Endothelial cell (in vitro differentiated cells): Measurements from ENCODE around the gene TRPM2. TPM values are rescaled to one million over a fixed set of nuclear protein-coding genes. Genes with fewer than 3 reads are reported as not detected.

ENCODE experiments used
- DNase-seq: peaks from one replicate; pipeline ENCODE4 v3.0.0; 2021; ENCODE audit warnings: low spot score
- H3K27ac Mint-ChIP-seq: one replicate; pipeline ENCODE4 v1.8.0; 2021; ENCODE audit warnings: mixed read lengths, inconsistent platforms; ENCODE audit not compliant: unreplicated experiment
- H3K27me3 Mint-ChIP-seq: one replicate; pipeline ENCODE4 v1.8.0; 2021; ENCODE audit warnings: mild to moderate bottlenecking, moderate library complexity, mixed read lengths, inconsistent platforms; ENCODE audit not compliant: unreplicated experiment
- H3K36me3 Mint-ChIP-seq: one replicate; pipeline ENCODE4 v1.8.0; 2021; ENCODE audit warnings: mild to moderate bottlenecking, low read depth, mixed read lengths, inconsistent platforms; ENCODE audit not compliant: unreplicated experiment
- H3K4me1 Mint-ChIP-seq: one replicate; pipeline ENCODE4 v1.8.0; 2021; ENCODE audit warnings: mild to moderate bottlenecking, mixed read lengths, inconsistent platforms; ENCODE audit not compliant: unreplicated experiment
- H3K4me3 Mint-ChIP-seq: one replicate; pipeline ENCODE4 v1.8.0; 2021; ENCODE audit warnings: mild to moderate bottlenecking, mixed read lengths, inconsistent platforms; ENCODE audit not compliant: unreplicated experiment
- H3K9me3 Mint-ChIP-seq: one replicate; pipeline ENCODE4 v1.8.0; 2021; ENCODE audit warnings: mixed read lengths, inconsistent platforms; ENCODE audit not compliant: unreplicated experiment
- CTCF ChIP-seq: fragments of 200-600 bp; sonication (generic); IDR thresholded peaks from one replicate; pipeline ENCODE4 v1.5.0; 2021; ENCODE audit warnings: antibody characterized with exemption; ENCODE audit not compliant: unreplicated experiment
- total RNA-seq: library from RNA; stranded (reverse); fragmentation: NEBNext Ultra II Directional; extraction: Animal tissue kit (Norgen Biotek cat#: 25700); gene quantifications from one replicate; pipeline ENCODE4 v1.2.1, GENCODE V29; 2021; ENCODE audit not compliant: unreplicated experiment

Gene TRPM2
- total RNA-seq, 1 donor from 2014 or later = 0.15 TPM

GRCh38 chr21:44454747-44455523, 101.5 kb downstream of the TRPM2 start, which contains the start of gene LRRC3:
LRRC3 (plus strand) TSS chr21:44455510; CDS start chr21:44456645, 1,135 bp downstream.
- peak; percentile 92 for DNase-seq
- Mint-ChIP-seq H3K36me3 (peaks cover 4% of the 10 kb centered on the region), H3K4me1 (peaks cover 2% of the 10 kb centered on the region), H3K9me3 (no peaks in the 10 kb centered on the region), H3K27me3 (peaks cover 3% of the 10 kb centered on the region), H3K27ac (no peak within 1 kb of the TSS), H3K4me3 (peak within 1 kb of the TSS; percentile 79)
- no peak for TF ChIP-seq CTCF

GRCh38 chr21:44455524-44456213, 102.2 kb downstream of the TRPM2 start:
- peaks cover 3% of the 10 kb centered on the region for H3K27me3 Mint-ChIP-seq
- peaks cover 4% of the 10 kb centered on the region for H3K4me1 Mint-ChIP-seq
- peaks cover 4% of the 10 kb centered on the region for H3K36me3 Mint-ChIP-seq
- H3K9me3 Mint-ChIP-seq = no peaks in the 10 kb centered on the region
- no peak for TF ChIP-seq CTCF
- H3K27ac Mint-ChIP-seq = no peak overlapping the region
- DNase-seq = peak; percentile 45
- H3K4me3 Mint-ChIP-seq = no peak overlapping the region

- Mint-ChIP-seq H3K4me1 (peaks cover 5% of the 10 kb centered on the region), H3K36me3 (peaks cover 4% of the 10 kb centered on the region), H3K9me3 (no peaks in the 10 kb centered on the region), H3K4me3 (no peak overlapping the region), H3K27me3 (peaks cover 3% of the 10 kb centered on the region), H3K27ac (no peak overlapping the region)
- DNase-seq = no peak
- TF ChIP-seq CTCF = no peak
Measured at GRCh38 chr21:44456214-44456914, 102.9 kb downstream of the TRPM2 start.

- Mint-ChIP-seq H3K36me3 (peaks cover 4% of the 10 kb centered on the region), H3K4me3 (no peak overlapping the region), H3K27me3 (no peaks in the 10 kb centered on the region), H3K4me1 (peaks cover 5% of the 10 kb centered on the region), H3K9me3 (no peaks in the 10 kb centered on the region), H3K27ac (no peak overlapping the region)
- no peak for TF ChIP-seq CTCF
- no peak for DNase-seq
Measured at GRCh38 chr21:44456915-44457736, 103.7 kb downstream of the TRPM2 start.
